NOMO-1 treated with DMSO at 0.1 percent for 48 hours (cell line): ENCODE results near the gene GGACT.

Experiments
- DNase-seq: peaks from one replicate; lab custom pipeline; 2025; ENCODE audit not compliant: unreplicated experiment; lab: John Stamatoyannopoulos, UW

Gene GGACT

DNA sequence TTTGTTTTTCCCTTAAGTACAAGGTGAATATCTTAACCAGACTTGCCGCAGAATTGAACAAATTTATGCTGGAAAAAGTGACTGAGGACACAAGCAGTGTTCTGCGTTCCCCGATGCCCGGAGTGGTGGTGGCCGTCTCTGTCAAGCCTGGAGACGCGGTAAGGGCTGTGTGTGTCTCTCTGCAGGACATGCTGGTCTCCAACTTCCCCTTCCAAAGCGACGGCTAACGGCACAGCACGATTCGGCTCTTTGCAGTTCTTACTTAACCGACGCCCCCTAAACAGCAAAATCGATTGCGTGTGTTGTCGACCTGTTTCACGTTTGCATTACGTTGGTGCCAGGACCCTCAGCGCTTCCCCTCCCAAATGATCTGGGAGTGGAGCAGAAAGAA lies 73.2 kb downstream of the GGACT start:
- DNase-seq, result peak; percentile 63

DNA sequence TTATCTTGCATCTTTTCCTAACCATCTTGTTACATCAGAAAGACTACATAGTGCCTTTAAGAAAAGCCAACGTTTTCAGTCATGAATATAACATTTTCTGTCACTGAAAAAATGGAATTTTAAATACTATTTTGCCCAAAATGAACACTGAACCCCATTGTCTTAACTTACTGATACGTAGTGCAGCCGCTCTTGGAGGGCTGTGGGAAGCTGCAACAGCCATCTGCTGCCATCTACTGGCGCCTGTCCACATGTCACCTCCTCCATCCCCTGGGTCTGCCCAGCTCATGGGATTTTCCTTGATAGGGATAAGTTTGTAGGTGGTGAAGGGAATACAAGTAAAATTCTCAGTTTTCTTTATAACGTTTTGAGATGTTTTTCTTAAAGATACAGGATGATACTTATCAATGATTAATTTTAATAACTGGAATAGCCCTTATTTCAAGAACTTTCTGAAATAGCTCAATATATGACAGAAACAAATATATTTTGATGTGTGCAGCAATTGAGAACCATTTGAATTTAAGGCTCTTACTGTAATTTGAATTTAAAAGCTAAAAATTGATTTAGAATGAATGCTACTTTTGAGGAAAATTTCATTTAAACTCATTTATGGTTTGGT lies 73.7 kb downstream of the GGACT start:
- DNase-seq, result peak; percentile 53

DNA sequence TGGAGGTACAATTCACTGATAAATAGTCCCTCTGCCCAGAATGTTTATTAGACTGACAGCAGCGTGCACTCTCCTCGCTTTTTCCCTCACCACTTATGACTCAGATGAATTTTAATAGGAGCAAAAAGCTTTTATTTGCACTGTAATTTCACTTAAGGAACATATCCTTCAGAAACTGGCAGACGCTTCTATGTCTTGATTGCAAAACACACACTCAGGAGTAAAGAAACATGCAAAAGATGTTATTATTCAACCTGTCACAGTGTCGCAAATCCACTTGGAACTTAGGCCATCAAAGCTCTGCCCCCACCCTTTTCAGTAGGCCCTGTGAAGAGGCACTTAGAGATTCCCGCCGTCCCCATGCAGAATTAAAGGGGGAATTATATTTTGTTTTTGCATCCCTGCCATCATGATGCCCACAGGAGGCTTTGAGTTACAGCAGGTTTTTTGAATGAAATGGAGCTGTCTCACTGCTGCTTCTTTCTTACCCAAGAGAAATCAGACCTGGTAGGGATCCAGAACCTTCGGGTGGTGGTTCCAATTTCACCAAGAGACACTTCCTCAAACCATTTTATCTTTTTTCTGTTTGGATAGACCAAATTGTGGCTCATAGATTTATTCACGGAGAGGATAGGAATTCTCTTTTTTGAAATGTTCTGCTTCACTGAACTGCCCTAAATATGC lies 74.5 kb downstream of the GGACT start:
- DNase-seq, result peak; percentile 61

DNA sequence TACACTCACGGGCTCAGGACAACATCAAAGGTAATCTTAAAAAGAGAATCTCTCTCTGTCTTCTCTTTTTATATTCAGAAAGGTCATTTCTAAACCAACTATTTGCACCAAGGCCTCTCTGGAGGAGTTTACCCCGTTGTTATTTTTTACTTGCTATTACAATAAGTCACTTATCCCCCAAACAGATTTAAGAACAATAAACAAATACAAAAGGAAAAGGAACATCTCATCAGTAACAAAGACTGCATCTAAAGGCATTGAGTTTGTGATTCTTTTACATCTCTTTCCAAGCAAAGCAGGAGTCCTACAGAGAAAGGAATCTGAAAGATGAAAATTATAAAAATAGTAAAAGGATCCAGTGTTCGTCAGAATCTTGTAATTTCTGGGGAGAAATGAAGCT lies 75.4 kb downstream of the GGACT start:
- DNase-seq, result no peak

DNA sequence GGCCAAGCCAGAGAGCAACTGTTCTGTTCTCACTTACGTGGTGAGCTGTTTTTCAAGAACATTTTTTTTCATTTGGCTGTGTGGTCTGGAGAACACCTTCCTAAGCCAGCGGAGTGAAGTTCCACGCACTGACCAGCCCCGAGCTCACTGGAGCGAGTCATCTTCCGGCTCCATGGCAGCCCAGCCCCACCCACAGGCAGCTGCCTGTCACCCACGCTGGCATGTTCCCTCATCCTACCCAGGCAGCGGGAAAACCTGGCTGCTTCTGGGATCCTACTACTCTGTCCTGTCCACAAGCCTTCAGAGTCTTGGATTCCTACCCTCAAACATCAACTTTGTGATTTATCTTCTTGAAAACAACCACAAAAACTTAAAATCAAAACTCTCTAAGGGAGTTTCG lies 76.2 kb downstream of the GGACT start:
- no peak for DNase-seq

DNA sequence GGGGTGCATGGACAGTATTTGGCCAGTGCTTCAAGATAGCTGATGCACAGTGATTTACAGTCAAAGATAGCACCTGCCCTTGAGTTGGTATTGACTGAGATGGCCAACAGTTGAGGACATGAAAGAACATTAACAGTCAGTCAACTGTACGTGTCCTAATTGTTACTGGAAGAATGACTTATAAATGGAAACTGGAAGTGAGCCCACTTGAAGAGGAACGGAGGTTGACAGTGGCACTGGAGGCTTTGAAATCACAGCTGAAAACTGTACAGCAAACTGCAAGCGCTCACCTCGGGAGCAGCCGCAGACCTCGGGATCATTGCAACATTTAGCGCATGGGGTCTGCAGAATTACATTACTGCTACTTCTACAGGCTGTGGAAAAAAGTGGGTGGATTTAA lies 77.1 kb downstream of the GGACT start:
- peak; percentile 39 for DNase-seq

DNA sequence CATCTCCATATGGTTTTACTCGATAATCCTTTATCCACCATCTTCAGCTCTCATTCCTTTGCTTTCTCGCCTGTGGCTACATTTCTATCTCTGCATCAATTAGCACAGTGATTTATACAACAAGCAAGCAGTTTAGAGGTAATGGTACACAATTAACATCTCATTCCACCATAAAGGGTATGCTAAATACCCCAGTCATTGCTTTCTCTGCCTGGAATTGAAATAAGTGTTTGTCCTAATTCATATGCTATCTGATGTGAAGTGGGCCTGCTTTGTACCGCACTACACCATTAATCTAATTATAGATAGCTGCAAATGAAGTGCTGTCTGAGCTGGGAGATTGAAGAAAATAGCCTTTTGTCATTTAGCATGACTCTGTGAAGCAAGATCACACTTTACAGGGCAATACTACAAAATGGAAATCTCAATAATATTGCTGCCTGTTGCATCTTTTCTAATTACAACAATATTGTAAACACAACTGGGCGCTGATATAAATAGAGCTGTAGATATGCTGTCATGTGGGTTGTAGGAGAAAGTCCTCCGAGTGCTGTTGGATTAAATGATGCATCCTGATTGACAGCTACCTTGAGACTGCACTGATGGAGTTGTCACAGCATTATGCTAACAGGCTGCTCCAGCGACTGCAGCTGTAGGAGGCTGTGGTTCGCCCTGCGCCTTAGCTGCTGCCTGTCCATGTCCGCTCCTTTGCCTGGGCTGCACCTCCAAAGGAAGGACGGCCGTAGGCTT lies 78.2 kb downstream of the GGACT start:
- no peak for DNase-seq

DNA sequence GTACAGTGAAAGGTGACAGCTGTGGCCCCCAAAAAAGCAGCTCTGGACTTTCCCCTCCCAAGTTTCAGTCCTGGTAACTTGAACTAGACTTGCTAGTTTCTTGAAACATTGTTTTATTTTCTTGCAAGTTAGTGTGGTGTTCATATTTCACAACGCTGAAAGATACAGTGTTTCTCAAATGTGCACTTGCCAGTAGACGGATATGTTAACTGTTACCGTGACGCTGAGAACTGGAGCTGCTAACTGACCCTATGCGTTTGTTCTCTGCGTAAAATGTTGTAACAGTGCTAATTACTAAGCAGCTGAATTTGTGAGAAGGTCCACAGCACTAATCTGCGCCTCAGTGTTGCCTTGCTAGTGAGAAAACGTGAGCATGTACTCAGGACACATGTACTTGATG lies 79.6 kb downstream of the GGACT start:
- DNase-seq, result peak; percentile 6

DNA sequence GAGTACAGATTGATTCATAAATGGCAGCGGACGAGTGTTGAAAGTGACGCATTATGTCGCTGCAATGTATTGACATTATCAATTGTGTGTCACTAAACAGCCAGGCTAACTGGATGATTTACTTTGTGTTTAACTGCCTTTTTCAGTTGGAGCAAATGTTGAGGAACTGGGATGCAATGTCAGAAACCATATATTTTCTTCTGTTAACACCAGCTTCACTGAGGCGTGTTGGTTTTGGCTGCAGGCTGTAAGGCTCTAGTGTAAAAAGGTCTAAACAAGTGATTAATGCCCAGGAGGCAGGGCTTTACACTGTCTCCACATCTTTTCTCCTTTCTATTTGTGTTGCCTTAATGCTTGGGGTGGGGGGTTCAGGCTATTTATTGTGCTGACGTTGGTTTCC lies 80.1 kb downstream of the GGACT start:
- DNase-seq, result no peak

DNA sequence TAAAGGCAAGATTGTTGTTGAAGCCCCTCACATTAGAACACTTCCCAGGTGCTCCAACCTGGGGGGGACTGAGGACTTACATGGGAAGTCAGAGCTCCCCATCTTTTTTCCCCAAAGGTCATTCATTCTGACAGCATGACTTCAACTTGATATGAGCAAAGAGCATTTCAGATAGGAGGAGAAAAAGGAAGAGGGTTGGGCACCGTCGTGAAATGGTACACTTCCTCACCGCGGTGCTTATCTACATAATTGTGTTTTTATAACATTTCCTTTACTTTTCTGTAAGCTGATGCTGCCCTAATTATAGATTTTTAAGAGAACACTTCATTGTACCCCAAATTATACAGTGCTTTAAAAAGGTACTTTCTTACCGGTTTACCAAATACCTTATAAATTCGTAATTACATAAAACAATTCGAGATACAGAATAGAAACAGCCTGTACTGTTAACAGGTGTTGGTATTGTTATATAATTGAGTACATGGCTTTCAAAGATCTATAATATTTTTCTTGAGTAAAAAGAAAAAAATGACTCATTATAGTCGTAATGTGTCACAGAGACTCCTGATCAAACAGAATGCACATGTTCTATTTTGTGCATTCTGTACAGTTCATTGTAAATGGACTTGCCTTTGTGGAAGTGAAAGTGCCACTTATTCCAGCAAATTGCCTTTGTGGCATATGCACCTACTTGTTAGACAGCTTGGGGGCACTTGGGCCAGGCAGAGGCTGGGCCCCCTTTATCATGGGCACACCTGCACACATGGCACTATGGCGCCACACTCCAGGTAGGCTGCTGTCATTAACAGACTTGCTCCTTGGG lies 81.8 kb downstream of the GGACT start:
- DNase-seq, result peak; percentile 76

DNA sequence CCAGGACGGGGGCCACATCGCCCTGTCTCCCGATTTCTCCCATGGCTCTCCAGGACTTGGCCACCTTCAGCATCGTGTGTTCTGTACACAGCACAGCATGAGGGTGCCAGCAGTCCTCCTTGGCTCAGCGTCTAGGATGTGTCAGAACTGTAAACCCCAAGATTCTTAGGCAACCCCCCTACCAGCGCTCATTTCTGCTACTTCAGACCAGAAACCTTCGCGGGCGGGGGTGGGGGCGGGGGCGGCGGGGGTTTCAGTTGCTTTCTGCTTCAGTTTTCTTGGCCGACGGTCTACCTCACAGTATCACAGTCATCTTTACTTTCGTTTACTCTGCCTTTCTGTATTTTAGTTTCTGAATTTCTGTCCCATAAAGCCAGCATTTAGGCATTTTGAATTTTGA lies 82.4 kb downstream of the GGACT start:
- no peak for DNase-seq

DNA sequence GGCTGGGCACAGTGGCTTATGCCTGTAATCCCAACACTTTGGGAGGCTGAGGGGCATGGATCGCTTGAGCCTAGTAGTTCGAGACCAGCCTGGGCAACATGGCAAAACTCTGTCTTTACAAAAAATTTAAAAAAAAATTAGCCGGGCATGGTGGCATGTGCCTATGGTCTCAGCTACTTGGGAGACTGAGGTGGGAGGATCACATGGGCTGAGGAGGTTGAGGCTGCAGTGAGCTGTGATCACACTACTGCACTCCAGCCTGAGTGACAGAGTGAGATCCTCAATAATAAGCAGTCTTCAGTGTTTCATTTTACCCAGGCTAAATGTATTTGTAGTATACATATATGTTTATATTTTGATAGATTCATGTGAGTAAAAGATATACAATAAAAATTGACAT lies 85.0 kb downstream of the GGACT start:
- DNase-seq, result no peak

DNA sequence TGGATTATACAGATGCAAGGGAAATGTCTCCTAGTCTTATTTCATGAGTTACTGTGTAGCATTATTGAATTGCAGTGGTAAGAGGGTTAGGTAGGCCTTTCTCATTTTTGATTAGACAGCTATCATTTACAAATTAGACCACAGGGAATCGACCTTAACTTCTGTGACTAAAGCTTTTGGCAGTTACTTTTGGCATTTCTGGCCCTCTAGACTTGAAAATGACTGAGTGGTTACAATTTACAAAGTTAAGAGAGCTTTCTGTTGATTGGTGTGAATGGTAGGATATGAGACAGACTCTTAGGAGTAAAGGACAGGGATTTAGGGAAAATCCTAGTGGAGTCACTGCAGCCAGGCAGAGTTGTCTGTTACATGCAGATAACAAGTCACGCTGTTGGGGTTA lies 86.1 kb downstream of the GGACT start:
- DNase-seq, result no peak

DNA sequence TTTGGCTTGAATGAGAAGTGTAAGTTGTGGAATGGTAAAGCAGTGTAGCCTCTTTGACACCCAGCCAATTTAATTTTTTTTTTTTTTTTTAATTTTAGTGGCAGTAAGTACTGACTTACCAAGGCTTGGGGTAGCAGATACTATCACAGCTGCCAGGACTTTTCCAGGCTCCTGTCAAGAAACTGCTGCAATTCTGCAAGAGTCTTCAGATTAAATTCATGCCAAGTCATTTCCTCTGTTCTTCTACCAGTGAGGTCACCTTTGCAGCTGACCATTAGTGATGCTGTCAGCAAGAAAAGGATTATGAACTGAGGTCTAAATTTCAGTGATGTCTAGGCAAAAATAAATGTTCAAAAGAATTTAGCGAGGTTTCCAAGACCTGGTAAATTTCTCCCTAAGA lies 91.2 kb downstream of the GGACT start:
- peak; percentile 13 for DNase-seq

DNA sequence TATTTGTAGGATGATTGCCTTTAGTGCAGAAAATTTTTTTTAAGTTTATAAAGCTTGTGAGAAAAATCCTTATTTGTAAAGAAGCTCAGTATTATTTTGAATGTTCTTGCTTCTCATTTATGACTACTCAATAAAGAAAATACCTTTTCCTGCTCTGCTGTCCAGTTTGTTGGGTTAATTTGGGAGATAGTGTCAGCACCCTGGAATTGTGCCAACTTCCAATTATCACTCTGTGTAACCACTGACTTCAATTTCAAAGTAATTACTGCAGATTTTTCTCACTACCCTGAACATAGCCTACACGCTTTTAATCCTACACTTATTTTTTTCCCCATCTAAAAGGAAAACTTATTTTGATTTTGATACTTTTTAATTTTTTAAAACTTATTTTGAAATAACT lies 93.1 kb downstream of the GGACT start:
- no peak for DNase-seq

DNA sequence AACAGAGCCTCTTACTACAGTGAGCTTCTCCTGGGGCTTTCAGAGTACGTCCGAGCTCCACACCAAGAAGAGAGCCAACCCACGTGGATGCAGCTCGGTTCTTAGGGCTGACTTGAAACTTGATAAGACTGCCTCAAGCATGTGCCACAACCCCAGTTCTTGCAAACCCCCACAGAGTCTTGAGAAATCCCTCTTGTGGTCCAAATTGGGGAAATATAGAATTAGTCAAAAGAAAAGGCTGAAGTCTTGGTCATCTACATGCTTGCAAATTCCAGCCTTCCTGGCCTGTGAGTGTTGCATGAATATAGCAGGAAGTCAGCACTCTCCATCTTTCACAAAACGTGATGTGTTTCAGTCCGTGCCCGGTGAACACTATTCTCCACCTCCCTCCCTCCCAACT lies 95.2 kb downstream of the GGACT start:
- peak; percentile 71 for DNase-seq

DNA sequence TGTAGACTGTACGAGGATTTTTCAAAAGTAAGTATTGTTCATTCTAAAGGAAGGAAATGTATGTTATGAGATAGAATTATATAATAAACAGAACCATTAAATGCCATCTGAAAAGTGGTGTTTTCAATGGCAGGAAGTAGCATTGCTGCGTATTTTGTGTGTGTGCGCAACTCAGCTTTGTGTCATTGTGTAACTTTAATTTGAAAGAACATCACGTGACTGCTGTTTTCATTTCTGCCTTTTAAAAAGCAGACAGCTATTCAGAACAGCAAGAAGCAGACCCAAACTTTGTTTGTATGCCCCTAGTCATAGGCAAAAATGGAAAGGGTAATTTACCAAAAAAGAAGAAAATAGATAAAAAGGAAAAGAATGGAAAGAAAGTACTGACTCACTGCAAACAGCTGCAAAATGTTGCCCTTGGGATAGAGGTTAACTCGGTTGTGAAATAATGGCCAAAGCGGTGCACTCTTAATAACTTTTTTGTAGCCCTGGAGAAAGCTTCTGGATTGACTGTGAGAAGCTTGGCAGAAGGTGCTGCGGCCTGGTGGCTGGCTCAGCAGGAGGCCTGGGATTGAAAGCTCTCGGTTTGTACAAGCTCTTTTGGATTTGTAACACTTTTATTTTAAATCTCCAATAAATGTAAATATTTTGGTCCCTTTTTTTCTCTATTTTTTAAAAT lies 97.3 kb downstream of the GGACT start:
- DNase-seq, result peak; percentile 75

DNA sequence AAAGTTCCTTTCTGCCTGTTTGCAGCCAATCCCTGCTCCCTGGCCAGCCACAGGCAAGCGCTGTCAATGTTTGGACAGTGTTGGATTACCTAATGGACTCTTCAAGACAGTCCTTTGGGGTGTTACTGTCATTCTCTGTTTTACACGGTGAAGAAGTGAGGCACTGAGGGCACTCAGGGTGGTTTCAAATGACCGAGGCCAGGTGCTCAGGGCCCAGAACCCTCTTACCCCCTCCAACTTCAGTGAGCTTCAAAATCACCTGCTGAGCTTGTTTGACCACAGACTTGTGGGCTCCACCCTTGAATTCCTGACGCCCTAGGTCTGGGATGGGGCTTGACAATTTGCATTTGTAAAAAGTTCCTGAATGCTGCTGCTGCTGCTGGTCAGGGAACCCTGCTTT lies 97.9 kb downstream of the GGACT start:
- no peak for DNase-seq

DNA sequence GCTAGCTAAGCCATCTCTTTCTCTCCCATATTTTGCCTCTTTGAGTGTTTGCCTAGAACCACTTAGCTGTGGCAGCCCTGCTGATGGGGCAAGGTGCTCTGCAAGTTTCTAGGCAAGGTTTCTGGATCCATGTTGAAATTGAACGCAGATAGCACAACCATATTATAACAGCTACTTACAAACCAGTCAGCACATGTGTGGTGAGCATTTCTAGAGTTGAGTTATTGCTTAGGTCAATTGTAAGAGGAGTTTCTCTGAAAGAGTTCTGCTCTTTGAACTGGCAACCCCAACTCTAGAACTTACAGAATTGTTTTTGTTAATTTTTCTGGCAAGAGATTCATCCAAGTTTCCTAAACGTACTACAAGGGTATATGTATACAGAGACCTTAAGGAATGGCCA lies 103.3 kb downstream of the GGACT start:
- no peak for DNase-seq

DNA sequence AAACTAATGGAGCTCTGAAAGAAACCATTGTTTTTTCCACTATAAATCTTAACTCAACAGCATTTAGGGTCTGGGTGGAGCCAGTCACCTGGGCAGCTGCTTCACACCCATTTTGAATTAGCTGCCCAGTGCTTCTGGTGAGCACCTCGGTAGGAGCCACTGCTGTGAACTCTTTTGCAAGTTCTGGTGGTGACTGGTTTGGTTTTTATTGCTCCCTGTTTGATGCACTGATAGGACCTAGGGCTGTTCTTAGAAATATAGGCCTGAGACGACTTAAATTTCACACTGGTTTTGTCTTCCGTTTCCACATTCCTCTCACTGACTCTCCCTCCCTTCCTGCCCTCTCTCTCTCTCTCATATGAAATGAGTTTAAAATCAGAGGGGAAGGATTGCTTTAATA lies 103.9 kb downstream of the GGACT start:
- DNase-seq, result no peak

DNA sequence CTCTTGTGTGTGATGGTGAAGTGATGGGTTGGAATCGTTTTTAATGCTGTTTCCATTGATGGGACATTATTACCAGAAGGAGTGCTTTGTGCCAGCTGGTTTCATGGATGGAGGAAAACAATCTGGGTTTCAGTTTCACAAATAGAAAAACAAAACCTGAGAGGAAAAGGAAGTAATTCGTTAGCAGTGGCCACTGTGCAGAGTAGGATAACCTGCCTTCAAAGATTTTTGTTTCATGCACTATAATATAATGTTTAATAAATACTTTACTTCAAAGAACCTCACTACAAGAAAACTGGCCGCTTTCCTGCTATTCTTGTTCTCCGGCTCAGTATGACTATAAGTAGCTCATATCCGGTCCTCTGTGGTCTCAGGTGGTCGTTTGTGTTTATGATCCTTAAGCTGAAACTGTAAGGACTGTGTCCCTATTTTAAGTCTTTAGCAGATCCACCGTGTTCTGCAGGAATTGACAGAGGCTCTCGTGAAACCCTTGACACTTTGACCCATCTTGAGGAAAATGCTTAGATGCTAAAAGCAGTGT lies 104.7 kb downstream of the GGACT start:
- DNase-seq, result peak; percentile 23
